Mesothelial cell of epicardium (in vitro differentiated cells): ENCODE measurements around the gene TNIP1. TPM values are rescaled to one million over a fixed set of nuclear protein-coding genes. Genes with fewer than 3 reads are reported as not detected.

Source experiments
- DNase-seq, 2 experiments: peaks; one replicate each; pipeline ENCODE4 v3.0.0; 2021; ENCODE audit warnings: low spot score in 2 of 2; ENCODE audit not compliant: unreplicated experiment in 2 of 2
- H3K27ac Mint-ChIP-seq: 2 replicates; pipeline ENCODE4 v1.8.0; 2021; ENCODE audit warnings: mixed read lengths
- H3K27me3 Mint-ChIP-seq: 2 replicates; pipeline ENCODE4 v1.8.0; 2021; ENCODE audit warnings: low read depth, mixed read lengths
- H3K36me3 Mint-ChIP-seq: 2 replicates; pipeline ENCODE4 v1.8.0; 2021; ENCODE audit warnings: mixed read lengths
- H3K4me1 Mint-ChIP-seq: 2 replicates; pipeline ENCODE4 v1.8.0; 2021; ENCODE audit warnings: mixed read lengths
- H3K4me3 Mint-ChIP-seq: 2 replicates; pipeline ENCODE4 v1.8.0; 2021; ENCODE audit warnings: mild to moderate bottlenecking, moderate library complexity, mixed read lengths
- H3K9me3 Mint-ChIP-seq: 2 replicates; pipeline ENCODE4 v1.8.0; 2021; ENCODE audit warnings: mixed read lengths
- total RNA-seq: library from RNA; stranded (reverse); gene quantifications from 3 replicates; pipeline ENCODE4 v1.2.1, GENCODE V29; 2021
- TF ChIP-seq, protein P1 (sequence below): fragments of 200-600 bp; sonication (generic); IDR thresholded peaks from one replicate; pipeline ENCODE4 v1.5.0; 2021; ENCODE audit warnings: antibody characterized with exemption; ENCODE audit not compliant: unreplicated experiment

The TNIP1 gene
- total RNA-seq, 1 donor from 2014 or later, result 81.8 TPM

DNA sequence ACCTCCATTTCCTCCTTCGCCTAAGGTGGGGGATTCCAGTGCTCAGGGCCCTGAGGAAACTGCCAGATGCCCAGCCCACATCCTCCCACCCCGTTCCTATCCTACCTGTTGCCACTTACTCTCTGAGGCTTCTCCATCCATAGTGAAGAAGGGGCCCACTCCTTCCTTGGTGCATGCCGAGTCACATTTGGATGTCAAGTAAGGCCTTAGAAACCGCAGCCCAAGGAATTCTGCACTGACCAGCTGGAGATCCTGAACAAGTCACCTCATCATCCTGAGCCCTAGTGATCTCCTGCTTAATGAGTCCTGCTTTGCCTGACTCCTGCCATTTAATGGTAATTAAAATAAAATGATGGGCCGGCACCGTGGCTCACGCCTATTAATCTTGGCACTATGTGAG is 6.7 kb upstream of the TNIP1 start:
- Mint-ChIP-seq H3K36me3 (no peaks in the 10 kb centered on the region), H3K27ac (no peak overlapping the region), H3K27me3 (no peaks in the 10 kb centered on the region), H3K9me3 (no peaks in the 10 kb centered on the region), H3K4me1 (peaks cover 22% of the 10 kb centered on the region), H3K4me3 (no peak overlapping the region)
- TF ChIP-seq, protein P1, sequence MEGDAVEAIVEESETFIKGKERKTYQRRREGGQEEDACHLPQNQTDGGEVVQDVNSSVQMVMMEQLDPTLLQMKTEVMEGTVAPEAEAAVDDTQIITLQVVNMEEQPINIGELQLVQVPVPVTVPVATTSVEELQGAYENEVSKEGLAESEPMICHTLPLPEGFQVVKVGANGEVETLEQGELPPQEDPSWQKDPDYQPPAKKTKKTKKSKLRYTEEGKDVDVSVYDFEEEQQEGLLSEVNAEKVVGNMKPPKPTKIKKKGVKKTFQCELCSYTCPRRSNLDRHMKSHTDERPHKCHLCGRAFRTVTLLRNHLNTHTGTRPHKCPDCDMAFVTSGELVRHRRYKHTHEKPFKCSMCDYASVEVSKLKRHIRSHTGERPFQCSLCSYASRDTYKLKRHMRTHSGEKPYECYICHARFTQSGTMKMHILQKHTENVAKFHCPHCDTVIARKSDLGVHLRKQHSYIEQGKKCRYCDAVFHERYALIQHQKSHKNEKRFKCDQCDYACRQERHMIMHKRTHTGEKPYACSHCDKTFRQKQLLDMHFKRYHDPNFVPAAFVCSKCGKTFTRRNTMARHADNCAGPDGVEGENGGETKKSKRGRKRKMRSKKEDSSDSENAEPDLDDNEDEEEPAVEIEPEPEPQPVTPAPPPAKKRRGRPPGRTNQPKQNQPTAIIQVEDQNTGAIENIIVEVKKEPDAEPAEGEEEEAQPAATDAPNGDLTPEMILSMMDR, result no peak
- no peak for DNase-seq

- DNase-seq, result peak in 1 of 2 experiments; percentile 42
- TF ChIP-seq, protein P1, result no peak
- peak overlapping the region; percentile 10 for H3K27ac Mint-ChIP-seq
- no peak overlapping the region for H3K4me3 Mint-ChIP-seq
- H3K9me3 Mint-ChIP-seq, result no peaks in the 10 kb centered on the region
- no peaks in the 10 kb centered on the region for H3K36me3 Mint-ChIP-seq
- H3K4me1 Mint-ChIP-seq, result peaks cover 27% of the 10 kb centered on the region
- no peaks in the 10 kb centered on the region for H3K27me3 Mint-ChIP-seq
Measured at GRCh38 chr5:151086905-151087360, 6.1 kb upstream of the TNIP1 start.

DNA sequence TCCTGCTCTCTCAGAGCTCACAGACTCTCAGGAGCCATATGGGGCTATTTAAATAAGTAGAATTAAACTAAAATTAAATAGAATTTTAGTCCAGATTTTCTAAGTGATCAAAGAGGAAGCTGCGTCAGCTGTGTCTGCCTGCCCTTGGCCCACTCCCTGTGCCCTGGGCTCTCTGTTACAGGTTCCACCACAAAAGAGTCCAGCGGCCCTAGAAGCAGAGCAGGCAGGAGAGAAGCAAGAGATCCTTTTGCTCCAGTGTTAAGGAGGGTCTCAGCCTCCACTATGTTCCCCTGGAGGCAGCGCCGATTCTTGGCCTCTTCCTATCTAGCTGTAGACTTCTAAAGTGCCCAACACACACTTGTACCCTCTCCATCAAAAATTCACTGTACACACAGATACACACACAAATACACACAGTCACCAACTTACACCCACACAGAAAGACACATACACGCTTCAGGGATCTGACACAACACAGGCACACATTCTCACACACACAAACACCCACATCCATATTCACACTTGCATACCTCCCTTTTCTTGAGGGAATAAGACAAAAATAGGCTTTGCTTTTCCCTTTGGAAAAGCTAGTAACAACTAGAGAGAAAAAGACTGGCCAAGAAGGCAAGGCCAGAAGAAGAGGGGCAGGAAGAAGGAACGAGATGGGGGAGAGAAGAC is 5.5 kb upstream of the TNIP1 start:
- Mint-ChIP-seq H3K4me1 (peaks cover 31% of the 10 kb centered on the region), H3K27ac (peak overlapping the region; percentile 10), H3K27me3 (no peaks in the 10 kb centered on the region), H3K4me3 (no peak overlapping the region), H3K36me3 (no peaks in the 10 kb centered on the region), H3K9me3 (no peaks in the 10 kb centered on the region)
- TF ChIP-seq, protein P1, result no peak
- no peak for DNase-seq

- Mint-ChIP-seq H3K4me3 (no peak overlapping the region), H3K9me3 (no peaks in the 10 kb centered on the region), H3K27me3 (no peaks in the 10 kb centered on the region), H3K36me3 (no peaks in the 10 kb centered on the region), H3K27ac (peak overlapping the region; percentile 53), H3K4me1 (peaks cover 32% of the 10 kb centered on the region)
- TF ChIP-seq, protein P1, result no peak
- DNase-seq, result no peak
Measured at GRCh38 chr5:151085517-151086041, 4.7 kb upstream of the TNIP1 start.

- H3K36me3 Mint-ChIP-seq, result no peaks in the 10 kb centered on the region
- H3K27me3 Mint-ChIP-seq, result no peaks in the 10 kb centered on the region
- H3K9me3 Mint-ChIP-seq, result no peaks in the 10 kb centered on the region
- no peak overlapping the region for H3K27ac Mint-ChIP-seq
- H3K4me3 Mint-ChIP-seq, result no peak overlapping the region
- TF ChIP-seq, protein P1, result no peak
- H3K4me1 Mint-ChIP-seq, result peaks cover 38% of the 10 kb centered on the region
- DNase-seq, result no peak
Measured at GRCh38 chr5:151084363-151084762, 3.5 kb upstream of the TNIP1 start.
